IPS-15b (cell line): ENCODE results near the gene CELF5.
A peak's percentile ranks its signal among the peaks of the same experiment; 100 is the strongest.

Experiments used
- H3K27me3 ChIP-seq: one replicate; pipeline ENCODE4 v1.6.1; 2013; ENCODE audit warnings: low read length; ENCODE audit not compliant: control insufficient read depth, insufficient read depth
- H3K36me3 ChIP-seq: one replicate; pipeline ENCODE4 v1.6.1; 2013; ENCODE audit warnings: low read length; ENCODE audit not compliant: control insufficient read depth, insufficient read depth
- H3K4me1 ChIP-seq: one replicate; pipeline ENCODE4 v1.6.1; 2013; ENCODE audit warnings: mild to moderate bottlenecking, low read length; ENCODE audit not compliant: control insufficient read depth, insufficient read depth
- H3K4me3 ChIP-seq: one replicate; pipeline ENCODE4 v1.5.1; 2013; ENCODE audit warnings: low read depth, low read length
- H3K9ac ChIP-seq: one replicate; pipeline ENCODE4 v1.6.1; 2013; ENCODE audit warnings: low read depth, mild to moderate bottlenecking, low read length
- H3K9me3 ChIP-seq: one replicate; pipeline ENCODE4 v1.6.1; 2013; ENCODE audit warnings: mild to moderate bottlenecking, low read length; ENCODE audit not compliant: control insufficient read depth, insufficient read depth

CELF5 gene

GRCh38 chr19:3274942-3275582, 50.6 kb downstream of the CELF5 start:
- Histone ChIP-seq H3K9ac (no peak overlapping the region), H3K4me1 (peaks cover 4% of the 10 kb centered on the region), H3K4me3 (peak overlapping the region; percentile 84), H3K27me3 (peaks cover 8% of the 10 kb centered on the region), H3K36me3 (no peaks in the 10 kb centered on the region), H3K9me3 (no peaks in the 10 kb centered on the region)

- Histone ChIP-seq H3K27me3 (peaks cover 6% of the 10 kb centered on the region), H3K9me3 (no peaks in the 10 kb centered on the region), H3K4me3 (peak overlapping the region; percentile 84), H3K9ac (no peak overlapping the region), H3K4me1 (peaks cover 4% of the 10 kb centered on the region), H3K36me3 (no peaks in the 10 kb centered on the region)
Observed at GRCh38 chr19:3275583-3276340, 51.3 kb downstream of the CELF5 start.

- Histone ChIP-seq H3K4me1 (peaks cover 4% of the 10 kb centered on the region), H3K27me3 (peaks cover 6% of the 10 kb centered on the region), H3K9ac (no peak overlapping the region), H3K9me3 (no peaks in the 10 kb centered on the region), H3K4me3 (peak overlapping the region; percentile 43), H3K36me3 (no peaks in the 10 kb centered on the region)
Observed at GRCh38 chr19:3276341-3276799, 51.9 kb downstream of the CELF5 start.

- Histone ChIP-seq H3K36me3 (no peaks in the 10 kb centered on the region), H3K9ac (no peak overlapping the region), H3K27me3 (peaks cover 3% of the 10 kb centered on the region), H3K4me1 (peaks cover 4% of the 10 kb centered on the region), H3K9me3 (no peaks in the 10 kb centered on the region), H3K4me3 (no peak overlapping the region)
Observed at GRCh38 chr19:3277649-3278048, 53.2 kb downstream of the CELF5 start.

- peaks cover 4% of the 10 kb centered on the region for H3K4me1 ChIP-seq
- H3K9ac ChIP-seq: no peak overlapping the region
- H3K36me3 ChIP-seq: no peaks in the 10 kb centered on the region
- no peaks in the 10 kb centered on the region for H3K9me3 ChIP-seq
- peaks cover 3% of the 10 kb centered on the region for H3K27me3 ChIP-seq
- no peak overlapping the region for H3K4me3 ChIP-seq
Observed at GRCh38 chr19:3278294-3278693, 53.8 kb downstream of the CELF5 start.

GRCh38 chr19:3278749-3279148, 54.3 kb downstream of the CELF5 start:
- peaks cover 3% of the 10 kb centered on the region for H3K27me3 ChIP-seq
- no peak overlapping the region for H3K4me3 ChIP-seq
- peaks cover 4% of the 10 kb centered on the region for H3K4me1 ChIP-seq
- no peak overlapping the region for H3K9ac ChIP-seq
- no peaks in the 10 kb centered on the region for H3K9me3 ChIP-seq
- H3K36me3 ChIP-seq: no peaks in the 10 kb centered on the region

- Histone ChIP-seq H3K36me3 (no peaks in the 10 kb centered on the region), H3K9ac (no peak overlapping the region), H3K27me3 (peaks cover under 1% of the 10 kb centered on the region), H3K4me1 (peaks cover 6% of the 10 kb centered on the region), H3K9me3 (no peaks in the 10 kb centered on the region), H3K4me3 (no peak overlapping the region)
Observed at GRCh38 chr19:3279306-3279705, 54.8 kb downstream of the CELF5 start.

- H3K4me1 ChIP-seq: peaks cover 5% of the 10 kb centered on the region
- no peak overlapping the region for H3K9ac ChIP-seq
- no peaks in the 10 kb centered on the region for H3K9me3 ChIP-seq
Observed at GRCh38 chr19:3281026-3281425, 56.6 kb downstream of the CELF5 start.

GRCh38 chr19:3282155-3282554, 57.7 kb downstream of the CELF5 start:
- Histone ChIP-seq H3K9ac (no peak overlapping the region), H3K4me1 (peaks cover 5% of the 10 kb centered on the region), H3K9me3 (no peaks in the 10 kb centered on the region), H3K27me3 (no peaks in the 10 kb centered on the region), H3K36me3 (no peaks in the 10 kb centered on the region), H3K4me3 (no peak overlapping the region)

More at GRCh38 chr19:3281026-3281425, 56.6 kb downstream of the CELF5 start:
- H3K36me3 ChIP-seq: no peaks in the 10 kb centered on the region
- no peak overlapping the region for H3K4me3 ChIP-seq
- no peaks in the 10 kb centered on the region for H3K27me3 ChIP-seq

- no peaks in the 10 kb centered on the region for H3K36me3 ChIP-seq
- H3K9me3 ChIP-seq: no peaks in the 10 kb centered on the region
Observed at GRCh38 chr19:3282564-3282963, 58.1 kb downstream of the CELF5 start.

GRCh38 chr19:3283246-3283751, 58.8 kb downstream of the CELF5 start:
- Histone ChIP-seq H3K4me1 (peaks cover 5% of the 10 kb centered on the region), H3K9me3 (no peaks in the 10 kb centered on the region), H3K36me3 (no peaks in the 10 kb centered on the region), H3K4me3 (no peak overlapping the region), H3K9ac (no peak overlapping the region), H3K27me3 (no peaks in the 10 kb centered on the region)

More at GRCh38 chr19:3282564-3282963, 58.1 kb downstream of the CELF5 start:
- Histone ChIP-seq H3K4me3 (no peak overlapping the region), H3K4me1 (peaks cover 5% of the 10 kb centered on the region), H3K27me3 (no peaks in the 10 kb centered on the region), H3K9ac (no peak overlapping the region)
